Natural killer cell (primary cell): ENCODE results near the gene CLSTN2. TPM values are rescaled to one million over a fixed set of nuclear protein-coding genes. Genes with fewer than 3 reads are reported as not detected.

Source experiments
- ATAC-seq, 3 donors: fragments of 150-1000 bp in 2 of 3; fragments of 200-7000 bp in 1 of 3; cut with Tn5 transposase; 1 replicate in 1 of 3; 2 replicates in 2 of 3; pipeline ENCODE4 v1.10.0; 2021; ENCODE audit warnings: mild to moderate bottlenecking in 2 of 3, moderate library complexity in 2 of 3
- DNase-seq, 2 donors: peaks; one replicate each; pipeline versions ENCODE4 v3.0.0 to v3.0.0-alpha.2; 2013 to 2021; ENCODE audit warnings: mixed read lengths in 1 of 2
- H3K27ac ChIP-seq: one replicate; pipeline ENCODE4 v1.5.1; 2013; ENCODE audit warnings: mild to moderate bottlenecking, low read length
- H3K27me3 ChIP-seq: one replicate; pipeline ENCODE4 v1.6.1; 2013; ENCODE audit warnings: low read length; ENCODE audit not compliant: control insufficient read depth, insufficient read depth
- H3K36me3 ChIP-seq: one replicate; pipeline ENCODE4 v1.6.1; 2013; ENCODE audit warnings: low read length; ENCODE audit not compliant: control insufficient read depth, insufficient read depth
- H3K4me1 ChIP-seq: one replicate; pipeline ENCODE4 v1.6.1; 2013; ENCODE audit warnings: low read length; ENCODE audit not compliant: control insufficient read depth, insufficient read depth
- H3K4me3 ChIP-seq: one replicate; pipeline ENCODE4 v1.5.1; 2013; ENCODE audit warnings: low read length
- H3K9me3 ChIP-seq: one replicate; pipeline ENCODE4 v1.6.1; 2013; ENCODE audit warnings: low read length; ENCODE audit not compliant: control insufficient read depth, insufficient read depth
- H3K27ac Mint-ChIP-seq, 2 donors: one replicate each; pipeline ENCODE4 v1.8.0; 2022; ENCODE audit warnings: mild to moderate bottlenecking in 2 of 2, mixed read lengths in 2 of 2, moderate library complexity in 1 of 2
- H3K27me3 Mint-ChIP-seq, 2 donors: one replicate each; pipeline ENCODE4 v1.8.0; 2022; ENCODE audit warnings: low read depth in 2 of 2, mixed read lengths in 2 of 2
- H3K36me3 Mint-ChIP-seq: one replicate; pipeline ENCODE4 v1.8.0; 2022; ENCODE audit warnings: mixed read lengths
- H3K4me1 Mint-ChIP-seq, 2 donors: one replicate each; pipeline ENCODE4 v1.8.0; 2022; ENCODE audit warnings: mixed read lengths in 2 of 2
- H3K4me3 Mint-ChIP-seq: one replicate; pipeline ENCODE4 v1.8.0; 2022; ENCODE audit warnings: mild to moderate bottlenecking, moderate library complexity, mixed read lengths
- H3K9me3 Mint-ChIP-seq, 2 donors: one replicate each; pipeline ENCODE4 v1.8.0; 2022; ENCODE audit warnings: mixed read lengths in 2 of 2
- CTCF ChIP-seq: fragments of 200-600 bp; IDR thresholded peaks from one replicate; pipeline ENCODE4 v1.8.0; 2022; ENCODE audit warnings: antibody characterized with exemption
- WGBS: methylation state at CpG from one replicate; pipeline ENCODE4 v1.1.7; 2013; ENCODE audit warnings: missing lambda C conversion rate; ENCODE audit not compliant: insufficient coverage; 5-methylcytosine and 5-hydroxymethylcytosine counted together
- intact Hi-C: fragments of 100-400 bp; cut with micrococcal nuclease; formaldehyde crosslinking; loops from one replicate; pipeline ENCODE4 v1.14.2; 2022
- total RNA-seq, 4 donors: library from RNA; stranded (reverse); fragments of 120-200 nt in 1 of 4; gene quantifications; one replicate each; pipeline versions ENCODE4 v1.2.3 to v1.2.4, GENCODE V29; 2013 to 2022

Gene CLSTN2
- total RNA-seq, 3 donors from 2014 or later (not counting 1 experiment from before 2014, with no cell fraction given) = 0.05 TPM; not detected in 2

GRCh38 chr3:140268103-140268502 lies 333.1 kb downstream of the CLSTN2 start:
- H3K36me3 ChIP-seq = no peaks in the 10 kb centered on the region
- H3K4me3 Mint-ChIP-seq = no peak overlapping the region
- 80% methylated on average over 2 of the region's 3 CpGs for WGBS
- no peak overlapping the region for H3K27ac ChIP-seq
- H3K4me1 Mint-ChIP-seq = no peaks in the 10 kb centered on the region
- ATAC-seq (no peak), DNase-seq (no peak)
- no peak for TF ChIP-seq CTCF
- no peaks in the 10 kb centered on the region for H3K27me3 Mint-ChIP-seq
- H3K9me3 ChIP-seq = no peaks in the 10 kb centered on the region
- no peak overlapping the region for H3K4me3 ChIP-seq
- H3K4me1 ChIP-seq = no peaks in the 10 kb centered on the region
- H3K9me3 Mint-ChIP-seq = no peaks in the 10 kb centered on the region
- no peak overlapping the region for H3K27ac Mint-ChIP-seq
- intact Hi-C loops = no loop called here
- H3K27me3 ChIP-seq = no peaks in the 10 kb centered on the region
- no peaks in the 10 kb centered on the region for H3K36me3 Mint-ChIP-seq

GRCh38 chr3:140268610-140269009 lies 333.6 kb downstream of the CLSTN2 start:
- intact Hi-C loops = no loop called here
- Histone ChIP-seq H3K27ac (no peak overlapping the region), H3K4me1 (no peaks in the 10 kb centered on the region)

GRCh38 chr3:140270329-140270728 lies 335.3 kb downstream of the CLSTN2 start:
- H3K9me3 ChIP-seq = no peaks in the 10 kb centered on the region
- no peak overlapping the region for H3K27ac Mint-ChIP-seq
- H3K4me3 Mint-ChIP-seq = no peak overlapping the region
- no peaks in the 10 kb centered on the region for H3K27me3 ChIP-seq
- no peaks in the 10 kb centered on the region for H3K4me1 ChIP-seq
- no peak overlapping the region for H3K4me3 ChIP-seq
- H3K27ac ChIP-seq = no peak overlapping the region
- TF ChIP-seq CTCF = no peak
- H3K27me3 Mint-ChIP-seq = peaks cover 0 to 3% of the 10 kb centered on the region in 2 donors
- H3K36me3 ChIP-seq = no peaks in the 10 kb centered on the region
- WGBS = 74% methylated on average over 3 of the region's 3 CpGs
- no peaks in the 10 kb centered on the region for H3K9me3 Mint-ChIP-seq
- no peaks in the 10 kb centered on the region for H3K36me3 Mint-ChIP-seq
- ATAC-seq = no peak
- H3K4me1 Mint-ChIP-seq = no peaks in the 10 kb centered on the region
- intact Hi-C loops = no loop called here
- no peak for DNase-seq

More at GRCh38 chr3:140268610-140269009, 333.6 kb downstream of the CLSTN2 start:
- WGBS = 100% methylated on average over 2 of the region's 2 CpGs
- DNase-seq (no peak), ATAC-seq (no peak)
- no peak overlapping the region for H3K27ac Mint-ChIP-seq
- H3K27me3 Mint-ChIP-seq = no peaks in the 10 kb centered on the region
- H3K27me3 ChIP-seq = no peaks in the 10 kb centered on the region
- no peaks in the 10 kb centered on the region for H3K4me1 Mint-ChIP-seq
- H3K9me3 ChIP-seq = no peaks in the 10 kb centered on the region
- H3K4me3 Mint-ChIP-seq = no peak overlapping the region
- no peaks in the 10 kb centered on the region for H3K36me3 Mint-ChIP-seq
- no peak for TF ChIP-seq CTCF
- H3K4me3 ChIP-seq = no peak overlapping the region
- H3K9me3 Mint-ChIP-seq = no peaks in the 10 kb centered on the region
- H3K36me3 ChIP-seq = no peaks in the 10 kb centered on the region

GRCh38 chr3:140273542-140274195 lies 338.7 kb downstream of the CLSTN2 start:
- Mint-ChIP-seq H3K27me3 (peaks cover 0 to 3% of the 10 kb centered on the region in 2 donors), H3K9me3 (no peaks in the 10 kb centered on the region), H3K36me3 (no peaks in the 10 kb centered on the region), H3K4me1 (no peaks in the 10 kb centered on the region), H3K4me3 (no peak overlapping the region), H3K27ac (no peak overlapping the region)
- no peaks in the 10 kb centered on the region for H3K36me3 ChIP-seq
- ATAC-seq = no peak
- intact Hi-C loops = no loop called here
- no peak for TF ChIP-seq CTCF
- DNase-seq = no peak
- H3K4me1 ChIP-seq = no peaks in the 10 kb centered on the region
- H3K9me3 ChIP-seq = no peaks in the 10 kb centered on the region
- H3K4me3 ChIP-seq = no peak overlapping the region
- H3K27ac ChIP-seq = no peak overlapping the region
- no peaks in the 10 kb centered on the region for H3K27me3 ChIP-seq
- WGBS = 91% methylated on average over 4 of the region's 5 CpGs
